HEK293T (cell line): ENCODE data around the gene RAB13.

Experiments
- ELF4 ChIP-seq: fragments of 450-650 bp; IDR thresholded peaks from 2 replicates; pipeline ENCODE4 v1.6.1; 2017; ENCODE audit warnings: antibody characterized with exemption
- FOXK2 ChIP-seq: fragments of 450-650 bp; IDR thresholded peaks from 2 replicates; pipeline ENCODE4 v1.6.1; 2016; ENCODE audit warnings: mild to moderate bottlenecking
- FOXM1 ChIP-seq: fragments of 450-650 bp; IDR thresholded peaks from 2 replicates; pipeline ENCODE4 v1.6.1; 2017; ENCODE audit warnings: mild to moderate bottlenecking, borderline replicate concordance
- L3MBTL2 ChIP-seq: fragments of 450-650 bp; conservative IDR thresholded peaks from 2 replicates; pipeline ENCODE4 v1.6.1; 2016; ENCODE audit warnings: mild to moderate bottlenecking
- PKNOX1 ChIP-seq: fragments of 450-650 bp; IDR thresholded peaks from 2 replicates; pipeline ENCODE4 v1.6.1; 2016
- SUZ12 ChIP-seq: fragments of 450-650 bp; IDR thresholded peaks from 2 replicates; pipeline ENCODE4 v1.6.1; 2016; ENCODE audit warnings: mild to moderate bottlenecking

- TF ChIP-seq ELF4 (no peak), PKNOX1 (no peak), L3MBTL2 (no peak), SUZ12 (no peak), FOXM1 (no peak), FOXK2 (no peak)
These were observed 43.2 kb downstream of the RAB13 start for GRCh38 chr1:153942766-153943549.
